GM12864 (cell line): Measurements from ENCODE around the gene PARD3B.

Source experiments
- DNase-seq: peaks from one replicate; pipeline ENCODE4 v3.0.0-alpha.2; 2011; ENCODE audit warnings: low read depth
- H3K4me3 ChIP-seq: 2 replicates; pipeline ENCODE4 v1.5.1; 2011; ENCODE audit warnings: mild to moderate bottlenecking, low read depth, low read length, control low read depth
- CTCF ChIP-seq: IDR thresholded peaks from 2 replicates; pipeline ENCODE4 v1.5.1; 2011; ENCODE audit warnings: low read depth, mild to moderate bottlenecking, moderate library complexity, low read length, control low read depth, inconsistent platforms; ENCODE audit errors: missing control alignments

The PARD3B gene

DNA sequence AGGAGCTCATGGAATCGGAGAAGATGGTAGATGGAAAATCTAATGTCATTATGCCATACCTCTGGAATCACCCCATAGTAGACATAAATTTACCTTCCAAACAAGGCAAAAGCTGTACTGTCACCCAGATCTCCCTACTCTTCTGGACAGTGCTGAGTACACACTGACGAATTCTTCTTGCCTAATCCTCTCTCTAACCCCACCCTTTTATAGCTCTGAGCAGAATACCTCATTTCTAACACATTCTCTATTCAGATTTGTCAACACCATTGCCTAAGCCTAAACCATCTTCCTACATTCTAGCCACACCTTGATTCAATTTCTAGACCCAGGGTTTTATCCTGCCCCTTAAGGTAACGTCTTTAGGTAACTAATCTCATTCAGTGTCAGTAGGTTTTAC, 816.0 kb downstream of the PARD3B start:
- H3K4me3 ChIP-seq, result no peak overlapping the region
- DNase-seq, result no peak
- TF ChIP-seq CTCF, result no peak

DNA sequence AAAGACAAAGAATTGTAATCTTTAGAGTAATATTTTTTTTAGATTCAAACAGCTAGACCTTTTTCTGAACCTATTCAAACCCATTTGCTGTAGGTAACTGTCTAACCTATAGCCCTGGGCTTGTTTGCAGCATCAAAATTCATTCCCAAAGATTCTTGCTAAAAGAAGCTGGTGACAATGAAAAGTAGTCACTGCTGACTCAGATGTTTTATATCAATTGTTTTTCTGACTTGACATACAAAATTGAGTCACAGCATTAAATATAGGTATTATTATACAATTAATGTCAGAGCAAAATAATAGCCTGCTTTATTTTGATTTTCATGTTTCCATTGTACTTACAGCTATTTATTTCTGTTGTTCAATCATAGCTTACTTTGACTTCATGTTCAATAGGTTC, 816.7 kb downstream of the PARD3B start:
- H3K4me3 ChIP-seq, result no peak overlapping the region
- no peak for TF ChIP-seq CTCF
- no peak for DNase-seq

- TF ChIP-seq CTCF, result no peak
- DNase-seq, result no peak
- H3K4me3 ChIP-seq, result no peak overlapping the region
These were observed 819.0 kb downstream of the PARD3B start for GRCh38 chr2:205364261-205364660.

- no peak for DNase-seq
- no peak for TF ChIP-seq CTCF
- H3K4me3 ChIP-seq, result no peak overlapping the region
These were observed 821.2 kb downstream of the PARD3B start for GRCh38 chr2:205366336-205367060.

- no peak for TF ChIP-seq CTCF
- H3K4me3 ChIP-seq, result no peak overlapping the region
- DNase-seq, result no peak
These were observed 822.2 kb downstream of the PARD3B start for GRCh38 chr2:205367331-205367935.

DNA sequence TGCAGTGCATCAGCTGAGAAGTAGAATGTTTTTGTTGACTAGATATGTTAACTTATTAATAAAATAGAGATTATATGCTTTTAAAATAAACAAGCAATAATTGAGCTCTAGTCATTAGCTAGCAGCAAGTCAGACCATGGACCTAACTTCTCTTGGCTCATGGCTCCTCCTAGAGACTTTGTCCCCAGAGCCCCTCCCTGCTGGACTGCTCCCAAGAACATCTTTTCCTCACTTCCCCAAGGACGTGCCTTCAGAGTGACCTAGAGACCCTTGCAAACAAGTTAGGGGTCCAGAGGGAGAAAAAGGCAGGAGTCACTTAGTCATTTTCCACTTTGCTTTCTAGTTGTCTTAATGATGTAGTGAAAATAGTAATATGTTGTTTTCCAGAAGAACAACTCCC, 824.5 kb downstream of the PARD3B start:
- H3K4me3 ChIP-seq, result no peak overlapping the region
- no peak for DNase-seq
- no peak for TF ChIP-seq CTCF

DNA sequence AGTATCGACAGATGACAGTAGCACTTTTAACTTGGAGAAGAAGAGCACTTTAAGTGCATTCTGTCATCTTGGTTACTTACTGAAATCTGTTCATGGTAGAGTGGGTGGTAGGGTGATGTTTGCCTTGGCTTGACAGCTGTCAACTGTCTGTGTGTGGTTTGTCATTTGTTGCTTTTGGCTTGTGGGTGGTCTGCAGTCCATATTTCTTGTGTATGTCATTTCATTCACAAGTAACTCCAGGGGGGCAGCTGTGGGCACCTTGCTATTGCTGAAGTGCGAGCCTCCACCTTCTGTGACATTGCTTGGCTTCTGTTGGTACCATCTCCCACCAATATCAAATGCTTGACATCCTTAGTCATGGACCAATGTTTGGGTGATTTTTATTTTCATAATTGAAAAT, 825.5 kb downstream of the PARD3B start:
- DNase-seq, result no peak
- H3K4me3 ChIP-seq, result no peak overlapping the region
- no peak for TF ChIP-seq CTCF
